Measurements from ENCODE around the gene SLC8A1. TPM values are rescaled to one million over a fixed set of nuclear protein-coding genes. Genes with fewer than 3 reads are reported as not detected.

The SLC8A1 gene
- total and polyA plus RNA-seq, 2 donors (not counting 1 experiment from before 2014, with no cell fraction given), result 0.07 to 0.20 TPM

DNA sequence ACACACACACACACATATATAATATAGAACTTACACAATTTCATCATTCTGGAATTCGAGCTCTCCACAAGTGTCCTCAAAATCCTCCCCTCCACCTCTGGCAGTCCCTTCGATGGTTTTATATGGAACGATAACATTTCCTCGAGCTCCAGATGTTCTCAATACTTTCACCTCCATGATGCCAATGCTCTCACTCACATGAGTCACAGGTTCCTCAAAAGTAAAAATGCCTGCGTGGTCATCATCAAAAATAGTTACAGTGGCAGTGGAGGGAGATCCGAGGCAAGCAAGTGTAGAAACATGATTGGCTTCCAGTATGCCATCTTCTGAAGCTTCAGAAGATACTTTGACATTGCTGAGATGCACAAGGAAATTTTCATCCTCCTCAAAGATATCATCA is 23.5 kb downstream of the SLC8A1 start:
- Histone ChIP-seq H3K27me3 (replicated peaks in 1 of 4; ENCODE audit: control extremely low read depth in 1 of 4, control insufficient read depth in 3 of 4, insufficient read depth in 4 of 4, low read length in 3 of 4) (no peaks in the 10 kb centered on the region), H3K27ac (ENCODE audit: low read length in 2 of 2) (no peak overlapping the region), H3K79me2 (ENCODE audit: control insufficient read depth, insufficient read depth, low read length) (no peaks in the 10 kb centered on the region), H3K9ac (ENCODE audit: low read length) (no peak overlapping the region), H3K9me3 (ENCODE audit: control extremely low read depth in 1 of 3, control insufficient read depth in 2 of 3, insufficient read depth in 1 of 3, low read length in 2 of 3) (no peaks in the 10 kb centered on the region), H3K4me3 (ENCODE audit: control extremely low read depth in 1 of 5, extremely low read depth in 1 of 5, insufficient read depth in 1 of 5, low read depth in 2 of 5, low read length in 4 of 5) (no peak overlapping the region), H4K20me1 (ENCODE audit: control insufficient read depth, insufficient read depth, low read length, poor library complexity, severe bottlenecking) (no peaks in the 10 kb centered on the region), H3K4me2 (replicated peaks; ENCODE audit: low read depth, low read length, poor library complexity, severe bottlenecking) (no peak overlapping the region), H2AFZ (ENCODE audit: insufficient read depth, low read depth, low read length, poor library complexity, severe bottlenecking) (no peak overlapping the region), H3K36me3 (replicated peaks in 1 of 2; ENCODE audit: control extremely low read depth in 1 of 2, control insufficient read depth in 1 of 2, extremely low read depth in 1 of 2, insufficient read depth in 2 of 2, low read length in 1 of 2) (no peaks in the 10 kb centered on the region), H3K4me1 (ENCODE audit: control insufficient read depth in 2 of 2, insufficient read depth in 2 of 2, low read length in 2 of 2) (no peaks in the 10 kb centered on the region)
- TF ChIP-seq, protein P1, sequence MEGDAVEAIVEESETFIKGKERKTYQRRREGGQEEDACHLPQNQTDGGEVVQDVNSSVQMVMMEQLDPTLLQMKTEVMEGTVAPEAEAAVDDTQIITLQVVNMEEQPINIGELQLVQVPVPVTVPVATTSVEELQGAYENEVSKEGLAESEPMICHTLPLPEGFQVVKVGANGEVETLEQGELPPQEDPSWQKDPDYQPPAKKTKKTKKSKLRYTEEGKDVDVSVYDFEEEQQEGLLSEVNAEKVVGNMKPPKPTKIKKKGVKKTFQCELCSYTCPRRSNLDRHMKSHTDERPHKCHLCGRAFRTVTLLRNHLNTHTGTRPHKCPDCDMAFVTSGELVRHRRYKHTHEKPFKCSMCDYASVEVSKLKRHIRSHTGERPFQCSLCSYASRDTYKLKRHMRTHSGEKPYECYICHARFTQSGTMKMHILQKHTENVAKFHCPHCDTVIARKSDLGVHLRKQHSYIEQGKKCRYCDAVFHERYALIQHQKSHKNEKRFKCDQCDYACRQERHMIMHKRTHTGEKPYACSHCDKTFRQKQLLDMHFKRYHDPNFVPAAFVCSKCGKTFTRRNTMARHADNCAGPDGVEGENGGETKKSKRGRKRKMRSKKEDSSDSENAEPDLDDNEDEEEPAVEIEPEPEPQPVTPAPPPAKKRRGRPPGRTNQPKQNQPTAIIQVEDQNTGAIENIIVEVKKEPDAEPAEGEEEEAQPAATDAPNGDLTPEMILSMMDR (IDR thresholded peaks at IDR 0.05), result no peak
- TF ChIP-seq EZH2 (IDR thresholded peaks at IDR 0.05; ENCODE audit: borderline replicate concordance, insufficient read depth, low read depth, low read length, poor library complexity, severe bottlenecking), result no peak
- no peaks in the 10 kb centered on the region for H3K9me3 Mint-ChIP-seq (ENCODE audit: insufficient read depth)
- no peaks in the 10 kb centered on the region for H3K4me1 Mint-ChIP-seq
- ChIA-PET POLR2A (no interaction called here), CTCF (no interaction called here)
- intact Hi-C loops (cut with micrococcal nuclease), result no loop called here
- no peak overlapping the region for H3K4me3 Mint-ChIP-seq
- DNase-seq, result no peak
- H3K27ac Mint-ChIP-seq, result no peak overlapping the region
- no peaks in the 10 kb centered on the region for H3K27me3 Mint-ChIP-seq
- ATAC-seq (ENCODE audit: low read depth), result no peak
- WGBS (ENCODE audit: insufficient coverage), result 93% methylated on average over 6 of the region's 6 CpGs

DNA sequence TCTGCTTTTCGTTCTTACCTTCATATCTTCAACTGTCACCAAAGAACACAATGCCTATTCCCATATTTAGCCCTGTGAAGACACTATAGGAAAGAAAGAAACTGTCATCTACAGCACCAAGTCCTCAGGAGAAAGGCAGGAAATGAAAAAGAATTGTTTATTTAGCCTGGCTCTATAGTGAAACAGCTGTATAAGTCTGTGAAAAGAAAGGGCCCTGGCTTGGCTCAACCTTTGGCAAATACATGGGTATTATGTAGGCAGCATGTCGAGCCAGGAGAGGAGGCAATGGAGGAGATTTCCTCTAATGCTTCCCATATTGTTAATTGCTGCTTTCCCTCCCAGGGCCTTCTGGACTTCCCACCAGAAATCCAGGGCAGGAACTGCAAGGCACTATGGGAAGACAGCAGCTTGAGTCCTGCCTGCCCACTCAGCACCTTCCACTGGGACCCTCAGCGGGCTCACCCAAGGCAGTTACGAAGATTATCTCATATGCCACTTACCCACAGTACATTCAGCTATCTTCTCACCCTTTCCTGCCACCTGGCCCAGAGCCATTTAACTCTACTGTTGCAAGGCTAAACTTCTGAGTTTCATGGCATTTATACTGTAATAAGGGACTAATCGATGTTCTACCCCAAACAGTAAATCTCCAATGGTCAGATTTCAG is 30.1 kb downstream of the SLC8A1 start:
- intact Hi-C loops (cut with micrococcal nuclease), result no loop called here
- H3K4me1 Mint-ChIP-seq, result no peaks in the 10 kb centered on the region
- no peak for DNase-seq
- no peak for ATAC-seq (ENCODE audit: low read depth)
- H3K9me3 ChIP-seq (ENCODE audit: control extremely low read depth in 1 of 3, control insufficient read depth in 2 of 3, insufficient read depth in 1 of 3, low read length in 2 of 3), result no peaks in the 10 kb centered on the region
- no peaks in the 10 kb centered on the region for H3K27me3 ChIP-seq (replicated peaks in 1 of 4; ENCODE audit: control extremely low read depth in 1 of 4, control insufficient read depth in 3 of 4, insufficient read depth in 4 of 4, low read length in 3 of 4)
- ChIA-PET CTCF (no interaction called here), POLR2A (no interaction called here)
- H3K36me3 ChIP-seq (replicated peaks in 1 of 2; ENCODE audit: control extremely low read depth in 1 of 2, control insufficient read depth in 1 of 2, extremely low read depth in 1 of 2, insufficient read depth in 2 of 2, low read length in 1 of 2), result no peaks in the 10 kb centered on the region
- no peak overlapping the region for H3K4me3 ChIP-seq (ENCODE audit: control extremely low read depth in 1 of 5, extremely low read depth in 1 of 5, insufficient read depth in 1 of 5, low read depth in 2 of 5, low read length in 4 of 5)
- H3K79me2 ChIP-seq (ENCODE audit: control insufficient read depth, insufficient read depth, low read length), result no peaks in the 10 kb centered on the region
- H3K4me2 ChIP-seq (replicated peaks; ENCODE audit: low read depth, low read length, poor library complexity, severe bottlenecking), result no peak overlapping the region
- H3K9me3 Mint-ChIP-seq (ENCODE audit: insufficient read depth), result no peaks in the 10 kb centered on the region
- H3K9ac ChIP-seq (ENCODE audit: low read length), result no peak overlapping the region
- no peaks in the 10 kb centered on the region for H3K27me3 Mint-ChIP-seq
- H3K4me1 ChIP-seq (ENCODE audit: control insufficient read depth in 2 of 2, insufficient read depth in 2 of 2, low read length in 2 of 2), result no peaks in the 10 kb centered on the region
- TF ChIP-seq EZH2 (IDR thresholded peaks at IDR 0.05; ENCODE audit: borderline replicate concordance, insufficient read depth, low read depth, low read length, poor library complexity, severe bottlenecking), result no peak
- TF ChIP-seq, protein P1 (IDR thresholded peaks at IDR 0.05), result no peak
- H3K27ac ChIP-seq (ENCODE audit: low read length in 2 of 2), result no peak overlapping the region
- no peak overlapping the region for H2AFZ ChIP-seq (ENCODE audit: insufficient read depth, low read depth, low read length, poor library complexity, severe bottlenecking)
- H3K4me3 Mint-ChIP-seq, result no peak overlapping the region
- 73% methylated on average over 2 of the region's 5 CpGs for WGBS (ENCODE audit: insufficient coverage)
- no peaks in the 10 kb centered on the region for H4K20me1 ChIP-seq (ENCODE audit: control insufficient read depth, insufficient read depth, low read length, poor library complexity, severe bottlenecking)
- no peak overlapping the region for H3K27ac Mint-ChIP-seq

All from B cell (primary cell).